Endometrial microvascular endothelial cells (primary cell): ENCODE measurements around the gene FAAH. TPM values are rescaled to one million over a fixed set of nuclear protein-coding genes. Genes with fewer than 3 reads are reported as not detected.

Experiments used
- in situ Hi-C: cut with HindIII; loops from 2 replicates; pipeline ENCODE4 v1.10.0; 2017; ENCODE audit warnings: low sequenced_read_pairs, low pct_unique_long_range_greater_than_20kb; ENCODE audit errors: inconsistent ontology term
- total RNA-seq: library from RNA; depleted of rRNA; stranded (reverse); fragments of >200 nt; gene quantifications from one replicate; pipeline ENCODE4 v1.2.3, GENCODE V29; 2015; ENCODE audit errors: inconsistent ontology term

Gene FAAH
- total RNA-seq, 1 donor from 2014 or later, result not detected

DNA sequence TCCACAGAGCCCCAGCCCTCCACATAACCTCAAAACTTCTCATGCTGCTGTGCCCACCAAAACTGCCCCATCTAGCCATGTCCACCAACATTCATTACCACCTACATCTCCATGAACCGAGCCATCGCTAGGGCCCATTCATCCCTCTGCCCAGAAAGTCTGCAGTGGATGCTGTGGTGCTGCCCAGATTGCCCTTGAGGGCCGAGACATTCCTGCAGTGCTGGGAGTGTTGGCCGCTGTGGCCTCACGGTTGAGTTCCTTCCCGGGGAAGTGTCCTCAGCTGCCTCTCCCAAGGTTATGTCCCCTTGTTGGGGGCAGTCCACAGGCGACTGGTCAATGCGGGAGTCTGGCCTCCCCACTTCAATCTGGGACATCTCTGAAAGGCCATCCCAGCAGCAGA is 65.2 kb downstream of the FAAH start:
- in situ Hi-C loops, result no loop called here

DNA sequence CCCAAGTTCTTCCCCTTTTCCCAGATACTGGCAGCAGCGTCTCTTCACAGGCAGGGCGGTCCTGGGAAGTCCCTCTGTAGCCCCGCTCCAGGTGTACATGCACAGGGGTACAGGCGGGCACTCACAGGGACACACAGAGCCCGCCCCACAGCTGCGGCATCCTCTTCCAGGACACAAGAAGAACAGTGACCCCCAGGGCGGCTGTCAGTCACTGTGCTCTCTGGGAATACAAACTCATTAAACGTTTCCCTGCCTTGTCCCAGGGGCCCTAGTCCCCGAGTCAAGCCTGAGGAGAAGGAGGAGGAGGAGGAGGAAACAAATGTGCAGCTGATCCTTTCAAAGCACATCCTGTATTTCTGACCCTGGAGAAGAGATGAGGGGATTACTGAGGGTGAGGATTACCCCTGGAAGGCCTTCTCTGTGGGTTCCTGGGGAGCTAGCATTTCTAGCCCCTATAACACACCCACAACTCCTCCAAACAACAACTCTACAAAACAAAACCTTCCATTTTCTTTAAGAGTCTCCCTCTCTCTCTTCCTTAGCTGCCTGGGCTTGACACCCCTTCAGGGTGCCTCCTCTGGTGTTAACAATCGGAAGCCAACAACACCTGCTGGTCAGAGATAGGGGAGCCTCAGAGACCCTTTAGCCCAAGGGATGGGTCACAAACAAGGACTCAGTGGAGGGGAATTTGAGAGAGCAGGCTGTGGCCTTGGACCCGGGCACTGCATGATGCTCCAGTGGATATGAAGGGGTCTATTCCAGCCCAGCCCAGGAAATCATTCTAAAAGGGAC is 67.1 kb downstream of the FAAH start:
- in situ Hi-C loops, result no loop called here

DNA sequence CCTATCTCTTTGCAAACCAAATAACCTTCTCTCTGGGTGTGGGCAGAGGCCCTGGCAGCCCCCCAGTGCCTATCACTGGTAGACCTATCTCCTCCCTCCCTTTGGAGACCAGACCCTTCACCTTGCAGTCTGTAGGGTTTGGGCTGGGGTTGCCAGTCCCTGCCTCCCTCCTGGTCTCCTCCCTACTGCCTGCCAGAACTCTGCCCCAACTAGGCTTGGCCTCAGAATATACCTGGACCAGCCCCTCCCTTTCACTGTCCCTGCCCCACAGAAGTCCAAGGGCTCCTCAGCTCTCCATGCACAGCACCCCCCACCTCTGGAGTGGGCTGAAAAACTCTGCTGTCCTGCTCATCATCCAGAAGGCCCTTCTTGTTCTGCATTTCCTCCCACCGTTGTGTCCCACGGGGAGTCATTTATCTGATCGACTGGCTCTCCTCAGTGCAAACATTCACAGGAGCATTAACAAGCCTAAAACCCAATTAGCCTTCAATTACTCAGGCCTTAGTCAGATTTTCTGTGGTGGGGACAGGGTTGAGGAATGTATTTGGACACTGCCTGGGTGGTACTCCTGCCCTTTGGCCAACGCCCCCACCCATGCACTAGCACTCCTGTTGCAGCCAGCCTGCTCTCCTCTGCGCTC is 67.8 kb downstream of the FAAH start:
- in situ Hi-C loops, result no loop called here

Other genes with a start within 250 kb of the FAAH start
- gene TSPAN1, start 219.2 kb upstream of the FAAH start, total RNA-seq, result 1.4 TPM
- gene P3R3URF, start 217.8 kb upstream of the FAAH start, total RNA-seq, result not detected
- gene POMGNT1, start 195.9 kb upstream of the FAAH start, total RNA-seq, result 67.0 TPM
- gene LURAP1, start 191.0 kb upstream of the FAAH start, total RNA-seq, result 1.3 TPM
- gene RAD54L, start 146.6 kb upstream of the FAAH start, total RNA-seq, result 11.2 TPM
- gene LRRC41, start 90.7 kb upstream of the FAAH start, total RNA-seq, result 106 TPM
- gene UQCRH, start 90.6 kb upstream of the FAAH start, total RNA-seq, result 478 TPM
- gene NSUN4, start 53.5 kb upstream of the FAAH start, total RNA-seq, result 19.7 TPM
- not detected for gene DMBX1, start 95.5 kb downstream of the FAAH start, total RNA-seq
- not detected for gene KNCN, start 157.3 kb downstream of the FAAH start, total RNA-seq
- gene MKNK1, start 210.0 kb downstream of the FAAH start, total RNA-seq, result 21.0 TPM
- gene MOB3C, start 222.5 kb downstream of the FAAH start, total RNA-seq, result 3.3 TPM